ENCODE data around the gene VPS8.

The VPS8 gene

DNA sequence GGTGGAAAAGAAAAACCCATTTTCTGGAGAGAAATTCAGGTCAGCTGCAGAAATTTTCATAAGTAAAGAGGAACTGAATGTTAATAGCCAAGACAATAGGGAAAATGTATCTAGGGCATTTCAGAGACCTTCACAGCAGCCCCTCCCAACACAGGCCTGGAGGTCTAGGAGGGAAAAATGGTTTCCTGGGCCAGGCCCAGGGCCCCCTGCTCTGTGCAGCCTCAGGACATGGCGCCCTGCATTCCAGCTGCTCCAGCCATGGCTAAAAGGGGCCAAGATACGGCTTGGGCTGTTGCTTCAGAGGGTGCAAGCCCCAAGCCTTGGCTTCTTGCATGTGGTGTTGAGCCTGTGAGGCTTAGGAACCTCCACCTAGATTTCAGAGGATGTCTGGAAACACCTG lies 248.7 kb downstream of the VPS8 start:
- DNase-seq: no peak
- in situ Hi-C loops (cut with MboI; ENCODE audit: low pct_unique_long_range_greater_than_20kb, low sequenced_read_pairs): no loop called here

GRCh38 chr3:185062191-185062590 lies 250.2 kb downstream of the VPS8 start:
- DNase-seq: no peak
- in situ Hi-C loops (cut with MboI; ENCODE audit: low pct_unique_long_range_greater_than_20kb, low sequenced_read_pairs): no loop called here

- in situ Hi-C loops (cut with MboI; ENCODE audit: low pct_unique_long_range_greater_than_20kb, low sequenced_read_pairs): no loop called here
- DNase-seq: no peak
Measured at GRCh38 chr3:185063431-185063830, 251.5 kb downstream of the VPS8 start.

- DNase-seq: no peak
- in situ Hi-C loops (cut with MboI; ENCODE audit: low pct_unique_long_range_greater_than_20kb, low sequenced_read_pairs): no loop called here
Measured at GRCh38 chr3:185065059-185065458, 253.1 kb downstream of the VPS8 start.

GRCh38 chr3:185066251-185066650 lies 254.3 kb downstream of the VPS8 start:
- DNase-seq: no peak
- in situ Hi-C loops (cut with MboI; ENCODE audit: low pct_unique_long_range_greater_than_20kb, low sequenced_read_pairs): no loop called here

- in situ Hi-C loops (cut with MboI; ENCODE audit: low pct_unique_long_range_greater_than_20kb, low sequenced_read_pairs): no loop called here
- DNase-seq: no peak
Measured at GRCh38 chr3:185067173-185067572, 255.2 kb downstream of the VPS8 start.

DNA sequence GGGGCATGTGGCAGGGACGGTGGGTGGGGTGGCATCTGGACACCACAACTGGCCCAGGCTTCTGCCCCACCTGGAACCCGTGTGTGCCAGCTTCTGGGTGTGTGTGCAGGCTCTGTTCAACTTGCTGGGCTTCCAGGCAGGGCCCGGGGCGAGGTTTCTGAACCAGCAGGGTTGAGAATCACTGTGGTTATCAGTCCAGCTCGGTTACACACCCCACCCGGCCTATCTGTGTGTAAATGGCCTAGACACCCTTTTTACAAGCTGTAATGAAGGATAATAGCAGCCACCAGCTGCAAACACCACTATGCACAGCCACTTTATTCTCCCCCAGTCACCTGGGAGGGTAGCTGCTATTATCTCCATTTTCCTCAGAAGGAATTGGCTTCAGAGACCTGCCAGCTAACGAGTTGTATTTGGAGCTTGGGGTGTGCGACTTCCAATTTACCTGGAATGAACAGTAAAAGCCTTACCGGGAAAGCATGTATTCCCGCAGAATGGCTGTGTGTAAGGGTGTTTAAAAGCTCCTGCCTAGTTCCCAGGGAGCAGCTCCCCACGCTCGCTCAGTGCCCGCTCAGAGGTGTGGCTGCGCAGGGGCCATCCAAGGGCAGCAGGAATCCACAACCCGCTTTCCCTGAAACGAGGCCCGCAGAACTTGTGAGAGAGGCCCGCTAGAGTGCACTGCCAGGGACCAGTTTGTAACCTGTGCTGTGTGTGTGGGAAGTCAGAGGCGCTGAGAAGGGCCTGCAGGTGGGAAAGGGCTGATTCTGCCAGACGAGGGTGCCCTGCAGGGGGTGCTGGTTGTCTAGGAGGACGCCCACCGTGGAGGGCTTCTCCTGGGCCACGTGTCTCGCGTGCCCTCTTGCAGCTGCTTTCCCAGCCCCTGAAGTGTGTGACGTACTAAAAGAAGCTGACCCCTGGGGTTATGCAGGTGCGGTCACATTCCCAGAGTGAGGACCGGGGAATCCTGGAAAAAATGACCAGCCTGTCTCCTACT lies 257.4 kb downstream of the VPS8 start:
- DNase-seq: no peak
- in situ Hi-C loops (cut with MboI; ENCODE audit: low pct_unique_long_range_greater_than_20kb, low sequenced_read_pairs): no loop called here

- no peak for DNase-seq
- in situ Hi-C loops (cut with MboI; ENCODE audit: low pct_unique_long_range_greater_than_20kb, low sequenced_read_pairs): no loop called here
Measured at GRCh38 chr3:185070491-185071286, 258.7 kb downstream of the VPS8 start.

- in situ Hi-C loops (cut with MboI; ENCODE audit: low pct_unique_long_range_greater_than_20kb, low sequenced_read_pairs): no loop called here
Measured at GRCh38 chr3:185071287-185071800, 259.4 kb downstream of the VPS8 start.

GRCh38 chr3:185075547-185075946 lies 263.6 kb downstream of the VPS8 start:
- in situ Hi-C loops (cut with MboI; ENCODE audit: low pct_unique_long_range_greater_than_20kb, low sequenced_read_pairs): no loop called here
- no peak for DNase-seq

More at GRCh38 chr3:185071287-185071800, 259.4 kb downstream of the VPS8 start:
- DNase-seq: no peak

- in situ Hi-C loops (cut with MboI; ENCODE audit: low pct_unique_long_range_greater_than_20kb, low sequenced_read_pairs): no loop called here
- no peak for DNase-seq
Measured at GRCh38 chr3:185076219-185076618, 264.3 kb downstream of the VPS8 start.

DNA sequence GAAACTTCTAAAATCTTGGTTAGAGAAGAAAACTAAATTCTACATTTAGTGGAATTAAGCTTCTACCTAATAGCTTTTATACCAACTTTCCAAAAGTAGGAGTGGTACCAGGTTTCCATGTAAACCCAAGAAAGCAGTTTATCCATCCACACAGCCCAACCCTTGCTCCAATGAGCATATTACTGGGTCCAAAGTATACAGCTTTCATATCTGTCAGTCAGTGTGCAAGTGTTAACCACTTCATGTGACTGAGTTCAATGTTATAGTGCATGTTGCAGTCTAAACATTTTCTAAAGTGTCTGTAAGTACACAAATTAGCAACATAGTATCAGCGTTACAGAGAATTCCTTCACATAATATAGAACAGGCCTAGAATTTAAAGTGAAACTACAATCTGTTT lies 267.7 kb downstream of the VPS8 start:
- in situ Hi-C loops (cut with MboI; ENCODE audit: low pct_unique_long_range_greater_than_20kb, low sequenced_read_pairs): no loop called here
- no peak for DNase-seq

DNA sequence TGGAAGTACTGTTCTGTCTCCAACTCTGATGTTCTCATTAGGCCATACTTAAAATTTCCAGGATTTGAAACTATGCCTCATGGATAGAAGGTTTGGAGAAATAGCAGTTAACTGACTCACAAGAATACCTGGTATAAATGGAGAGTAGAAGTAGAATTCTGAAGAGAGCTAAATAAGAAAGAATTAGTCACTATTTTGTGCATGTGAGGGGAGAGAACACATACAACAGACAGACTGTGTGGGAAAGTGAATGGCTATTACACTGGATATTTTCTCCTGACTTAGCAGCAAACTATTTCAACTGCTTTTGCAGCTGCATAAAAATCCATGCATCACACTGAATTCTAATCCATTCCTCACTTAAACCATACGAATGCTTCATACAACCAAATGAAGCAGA lies 269.6 kb downstream of the VPS8 start:
- in situ Hi-C loops (cut with MboI; ENCODE audit: low pct_unique_long_range_greater_than_20kb, low sequenced_read_pairs): no loop called here
- DNase-seq: no peak

- in situ Hi-C loops (cut with MboI; ENCODE audit: low pct_unique_long_range_greater_than_20kb, low sequenced_read_pairs): no loop called here
- DNase-seq: no peak
Measured at GRCh38 chr3:185082149-185082548, 270.2 kb downstream of the VPS8 start.

DNA sequence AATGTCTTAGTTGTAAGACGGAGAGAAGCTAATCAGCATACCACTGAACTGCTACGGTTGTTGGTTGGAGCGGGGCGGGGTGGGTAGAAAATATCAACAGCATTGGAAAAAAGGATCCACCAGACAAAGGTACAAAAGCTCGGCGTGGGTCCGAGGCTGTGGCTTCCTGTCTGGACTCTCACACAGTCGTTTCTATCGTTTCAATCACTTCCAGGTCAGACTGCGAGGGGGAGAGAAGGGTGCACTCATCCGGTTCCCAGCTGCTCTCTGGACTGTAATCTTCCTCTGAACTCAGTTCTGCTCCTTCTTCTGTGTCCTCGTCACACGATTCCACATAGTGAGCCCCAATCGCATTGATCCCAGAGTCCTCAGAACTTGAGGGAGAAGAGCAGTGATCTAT lies 270.9 kb downstream of the VPS8 start:
- in situ Hi-C loops (cut with MboI; ENCODE audit: low pct_unique_long_range_greater_than_20kb, low sequenced_read_pairs): no loop called here
- no peak for DNase-seq

GRCh38 chr3:185084402-185084801 lies 272.4 kb downstream of the VPS8 start:
- in situ Hi-C loops (cut with MboI; ENCODE audit: low pct_unique_long_range_greater_than_20kb, low sequenced_read_pairs): no loop called here
- DNase-seq: no peak

DNA sequence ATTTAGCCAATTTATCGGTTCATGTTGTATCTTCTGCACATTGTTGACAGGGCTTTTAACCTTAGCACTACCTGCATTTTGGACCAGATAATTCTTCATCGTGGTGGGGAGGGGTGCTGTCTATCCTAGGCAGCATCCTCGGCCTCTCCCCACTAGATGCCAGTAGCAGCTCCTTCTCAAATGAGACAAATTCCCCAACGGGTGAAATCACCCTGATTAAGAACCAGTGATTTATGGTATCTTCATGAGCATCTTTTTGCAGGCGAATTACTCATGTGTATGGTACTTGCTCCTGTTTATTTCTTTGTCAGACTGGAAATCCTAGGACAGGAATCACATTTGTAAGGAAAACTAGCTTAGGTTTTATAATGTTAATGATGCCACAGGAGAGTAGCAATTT lies 272.9 kb downstream of the VPS8 start:
- in situ Hi-C loops (cut with MboI; ENCODE audit: low pct_unique_long_range_greater_than_20kb, low sequenced_read_pairs): no loop called here
- DNase-seq: no peak

DNA sequence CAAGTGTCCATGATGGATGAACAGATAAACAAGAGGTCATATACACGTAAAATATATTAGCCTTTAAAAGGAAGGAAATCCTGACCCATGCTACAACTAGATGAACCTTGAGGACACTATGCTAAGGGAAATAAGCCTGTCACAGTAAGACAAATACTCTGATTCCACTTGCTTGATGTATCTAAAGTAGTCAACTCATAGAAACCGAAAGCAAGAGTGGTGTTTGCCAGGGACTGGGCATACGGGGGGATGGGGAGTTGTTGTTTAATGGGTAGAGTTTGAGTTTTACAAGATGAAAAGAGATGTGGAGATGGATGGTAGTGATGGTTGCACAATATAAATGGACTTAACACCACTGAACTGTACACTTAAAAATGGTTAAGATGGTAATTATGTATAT lies 275.5 kb downstream of the VPS8 start:
- no peak for DNase-seq
- in situ Hi-C loops (cut with MboI; ENCODE audit: low pct_unique_long_range_greater_than_20kb, low sequenced_read_pairs): no loop called here

DNA sequence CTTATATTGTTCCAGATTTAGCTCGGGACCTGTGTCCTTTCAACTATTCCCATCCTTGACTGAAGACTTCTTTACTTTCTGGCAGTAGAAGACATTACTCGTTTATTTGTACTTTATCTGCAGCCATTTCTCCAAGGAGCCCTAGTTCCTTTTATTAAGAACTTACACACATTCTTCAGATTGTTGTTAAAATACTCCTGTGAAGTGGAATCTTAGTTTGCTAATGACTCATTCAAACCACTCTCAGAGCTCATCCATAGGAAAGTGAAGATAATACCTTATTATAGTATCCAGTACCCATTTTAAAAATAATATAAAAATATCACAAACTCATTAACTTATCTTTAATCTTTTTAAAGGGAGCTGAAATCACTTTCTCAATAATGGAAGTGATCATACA lies 277.4 kb downstream of the VPS8 start:
- in situ Hi-C loops (cut with MboI; ENCODE audit: low pct_unique_long_range_greater_than_20kb, low sequenced_read_pairs): no loop called here

DNA sequence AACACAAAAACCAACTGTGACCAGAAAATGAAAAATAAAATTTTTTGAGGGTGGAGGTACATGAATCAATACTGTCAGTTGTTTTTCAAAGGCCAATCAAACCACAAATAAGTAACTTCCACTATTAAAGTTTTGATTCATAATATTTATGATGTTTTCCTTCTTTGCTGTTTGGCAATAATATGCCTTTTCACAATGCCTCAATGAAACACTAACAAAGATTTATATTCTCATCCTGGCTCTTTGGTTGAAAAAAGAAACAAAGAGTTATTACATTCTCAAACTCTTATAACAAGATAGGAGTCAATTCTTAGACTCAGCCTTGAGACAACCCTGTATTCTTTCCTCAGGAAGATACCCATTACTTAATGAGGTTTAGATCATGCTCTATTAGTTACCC lies 277.8 kb downstream of the VPS8 start:
- in situ Hi-C loops (cut with MboI; ENCODE audit: low pct_unique_long_range_greater_than_20kb, low sequenced_read_pairs): no loop called here
- no peak for DNase-seq

More for the DNA sequence above, 277.4 kb downstream of the VPS8 start:
- DNase-seq: no peak

Data from KBM-7 (cell line).